Right lobe of liver (tissue), 4 donors: ENCODE results near the gene AARS1.

Experiments
- POLR2A ChIP-seq: fragments of 450-650 bp; IDR thresholded peaks from one replicate; pipeline ENCODE4 v1.6.1; 2017; ENCODE audit warnings: antibody characterized with exemption, mild to moderate bottlenecking
- TF ChIP-seq, protein P1 (sequence below), 4 donors: fragments of 200-600 bp in 3 of 4; fragments of 450-650 bp in 1 of 4; IDR thresholded peaks; one replicate each; pipeline versions ENCODE4 v1.5.1 to v1.8.0; 2016 to 2022; ENCODE audit warnings: antibody characterized with exemption in 4 of 4, mild to moderate bottlenecking in 2 of 4
- donor health status: DM: no; HTN: no; CAD: no.
- donor health status: DM: no; HTN: no; CAD: no.
- donor health status: DM: no; HTN: yes; CAD: no.

DNA sequence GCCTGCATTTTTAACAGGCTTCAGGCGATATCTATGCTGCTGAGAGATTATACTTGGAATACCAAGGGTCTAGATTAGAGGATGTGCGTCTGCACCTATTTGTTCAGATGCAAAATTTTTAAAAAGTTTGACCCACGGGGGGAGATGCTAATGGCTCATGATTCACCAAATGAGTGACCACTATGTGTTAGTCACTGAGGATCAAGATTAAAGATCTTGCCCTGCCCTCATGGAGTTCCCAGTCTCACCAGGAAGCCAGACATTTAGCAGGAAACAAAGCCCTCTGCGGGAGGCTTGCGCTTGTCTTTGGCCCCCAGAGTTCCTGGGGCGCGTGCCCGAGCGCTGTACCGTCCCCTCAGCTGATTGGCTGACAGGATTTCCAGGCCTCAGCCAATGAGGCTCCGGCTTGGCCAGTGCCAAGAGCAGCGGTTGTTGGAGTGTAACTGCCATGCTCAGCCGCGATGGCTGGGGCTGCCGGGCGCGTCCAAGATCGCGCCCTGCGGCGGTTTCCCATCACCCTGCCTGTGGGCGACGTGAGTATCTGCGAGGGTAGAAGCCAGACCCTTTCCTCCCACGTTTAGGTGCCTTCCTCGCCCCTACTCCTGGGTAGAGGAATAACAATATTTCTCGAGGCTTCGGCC, 5.2 kb upstream of the AARS1 start:
- TF ChIP-seq, protein P1, sequence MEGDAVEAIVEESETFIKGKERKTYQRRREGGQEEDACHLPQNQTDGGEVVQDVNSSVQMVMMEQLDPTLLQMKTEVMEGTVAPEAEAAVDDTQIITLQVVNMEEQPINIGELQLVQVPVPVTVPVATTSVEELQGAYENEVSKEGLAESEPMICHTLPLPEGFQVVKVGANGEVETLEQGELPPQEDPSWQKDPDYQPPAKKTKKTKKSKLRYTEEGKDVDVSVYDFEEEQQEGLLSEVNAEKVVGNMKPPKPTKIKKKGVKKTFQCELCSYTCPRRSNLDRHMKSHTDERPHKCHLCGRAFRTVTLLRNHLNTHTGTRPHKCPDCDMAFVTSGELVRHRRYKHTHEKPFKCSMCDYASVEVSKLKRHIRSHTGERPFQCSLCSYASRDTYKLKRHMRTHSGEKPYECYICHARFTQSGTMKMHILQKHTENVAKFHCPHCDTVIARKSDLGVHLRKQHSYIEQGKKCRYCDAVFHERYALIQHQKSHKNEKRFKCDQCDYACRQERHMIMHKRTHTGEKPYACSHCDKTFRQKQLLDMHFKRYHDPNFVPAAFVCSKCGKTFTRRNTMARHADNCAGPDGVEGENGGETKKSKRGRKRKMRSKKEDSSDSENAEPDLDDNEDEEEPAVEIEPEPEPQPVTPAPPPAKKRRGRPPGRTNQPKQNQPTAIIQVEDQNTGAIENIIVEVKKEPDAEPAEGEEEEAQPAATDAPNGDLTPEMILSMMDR (IDR thresholded peaks at IDR 0.05) = no peak
- TF ChIP-seq POLR2A = no peak
